GM21737 (cell line): ENCODE data around the gene MUC2.

ENCODE experiments used
- ATAC-seq: cut with Tn5 transposase; IDR thresholded peaks from one replicate; pipeline ENCODE4 v1.9.1; 2021; ENCODE audit warnings: mild to moderate bottlenecking, moderate library complexity; ENCODE audit not compliant: unreplicated experiment

The MUC2 gene

DNA sequence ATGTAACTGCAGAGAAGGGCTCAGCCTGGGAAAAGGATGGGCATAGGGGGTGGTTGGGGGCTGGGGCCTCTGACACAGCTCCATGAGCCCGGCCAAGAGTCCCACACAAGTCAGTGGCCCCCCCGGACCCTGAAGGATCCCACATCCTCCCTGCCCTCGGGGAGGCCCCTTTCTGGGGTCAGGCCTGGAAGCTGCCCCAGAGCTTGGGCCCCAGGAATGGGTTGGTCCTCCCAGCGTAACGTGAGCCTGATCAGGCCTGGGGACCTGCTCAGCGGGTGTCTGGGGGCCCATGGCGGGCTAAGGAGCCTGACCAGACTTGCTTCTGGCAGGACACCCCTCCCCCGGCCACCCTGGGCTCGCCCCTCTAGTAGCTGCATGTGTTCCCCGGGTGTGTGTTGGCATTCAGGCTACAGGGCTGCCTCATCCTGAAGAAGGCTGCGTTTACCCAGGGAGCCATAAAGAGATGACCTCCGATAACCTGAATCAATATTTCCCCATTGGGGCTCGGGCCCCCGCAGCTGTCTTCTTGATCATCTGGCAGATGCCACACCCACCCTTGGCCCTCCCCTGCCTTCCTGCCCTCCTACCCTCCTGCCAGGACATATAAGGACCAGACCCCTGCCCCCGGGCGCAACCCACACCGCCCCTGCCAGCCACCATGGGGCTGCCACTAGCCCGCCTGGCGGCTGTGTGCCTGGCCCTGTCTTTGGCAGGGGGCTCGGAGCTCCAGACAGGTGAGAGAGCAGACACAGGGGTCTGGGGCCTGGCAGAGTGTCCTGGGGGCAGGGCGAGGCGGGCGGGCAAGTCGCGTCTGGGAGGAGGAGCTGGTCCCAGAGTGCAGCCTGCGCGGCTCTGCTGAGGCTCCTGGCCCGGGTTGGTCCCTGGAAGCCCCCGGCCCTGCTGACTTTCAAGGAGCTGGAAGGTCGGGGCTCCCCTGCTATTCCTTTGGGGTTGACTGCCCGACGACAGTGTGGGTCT lies at the start of gene MUC2:
Gene MUC2 (plus strand): TSS at position 631 of the 978 bp plus-strand sequence.
- ATAC-seq: no peak

DNA sequence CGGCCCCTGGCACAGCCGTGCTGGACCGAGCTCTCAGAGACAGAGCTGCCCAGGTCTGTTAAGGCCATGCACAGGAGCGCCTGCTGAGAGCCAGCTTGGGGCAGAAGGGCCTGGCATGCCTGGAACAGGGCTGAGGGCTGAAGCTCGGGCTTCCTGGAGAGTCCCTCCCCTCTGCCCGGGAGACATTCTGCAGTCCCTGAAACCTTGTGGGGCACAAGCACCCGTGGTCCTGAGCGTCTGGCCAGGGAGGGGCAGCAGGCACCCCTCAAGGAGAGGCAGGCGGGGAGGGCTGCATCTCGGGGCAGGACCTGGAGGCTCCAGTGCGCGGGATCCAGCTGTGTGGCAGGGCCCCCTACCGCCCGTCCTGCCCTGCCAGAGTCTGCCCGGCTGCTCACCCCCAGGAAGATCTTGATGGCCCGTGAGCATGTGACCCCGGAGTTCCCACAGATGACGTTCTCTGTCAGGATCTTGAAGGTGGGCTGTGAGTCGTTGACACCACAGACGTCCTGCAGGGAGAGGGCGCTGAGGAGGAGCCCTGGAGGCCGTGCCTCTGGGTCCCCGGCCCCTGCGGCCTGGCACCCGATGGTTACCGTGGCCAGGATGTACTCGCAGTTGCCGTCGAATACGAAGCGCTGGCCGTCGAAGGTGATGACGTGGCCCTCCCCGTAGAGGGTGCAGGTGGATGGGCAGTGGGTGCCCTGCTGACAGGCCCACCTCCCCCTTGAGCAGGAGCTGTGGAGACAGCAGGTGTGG lies 49.1 kb upstream of the MUC2 start:
- no peak for ATAC-seq

DNA sequence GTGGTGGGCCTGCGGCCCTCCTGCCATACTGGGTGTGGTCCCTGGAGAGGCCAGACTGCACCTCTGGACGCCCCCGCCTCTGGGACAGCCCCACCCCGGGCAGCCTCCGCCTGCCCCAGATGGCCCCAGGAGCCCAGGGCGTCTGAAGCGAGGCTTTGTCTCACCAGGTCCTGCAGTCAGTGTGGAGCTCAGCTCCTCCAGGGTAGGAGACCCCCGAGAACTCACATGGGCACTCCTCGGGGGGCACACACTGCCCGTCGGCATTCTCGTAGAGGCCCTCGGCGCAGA lies 48.6 kb upstream of the MUC2 start:
- ATAC-seq: no peak

DNA sequence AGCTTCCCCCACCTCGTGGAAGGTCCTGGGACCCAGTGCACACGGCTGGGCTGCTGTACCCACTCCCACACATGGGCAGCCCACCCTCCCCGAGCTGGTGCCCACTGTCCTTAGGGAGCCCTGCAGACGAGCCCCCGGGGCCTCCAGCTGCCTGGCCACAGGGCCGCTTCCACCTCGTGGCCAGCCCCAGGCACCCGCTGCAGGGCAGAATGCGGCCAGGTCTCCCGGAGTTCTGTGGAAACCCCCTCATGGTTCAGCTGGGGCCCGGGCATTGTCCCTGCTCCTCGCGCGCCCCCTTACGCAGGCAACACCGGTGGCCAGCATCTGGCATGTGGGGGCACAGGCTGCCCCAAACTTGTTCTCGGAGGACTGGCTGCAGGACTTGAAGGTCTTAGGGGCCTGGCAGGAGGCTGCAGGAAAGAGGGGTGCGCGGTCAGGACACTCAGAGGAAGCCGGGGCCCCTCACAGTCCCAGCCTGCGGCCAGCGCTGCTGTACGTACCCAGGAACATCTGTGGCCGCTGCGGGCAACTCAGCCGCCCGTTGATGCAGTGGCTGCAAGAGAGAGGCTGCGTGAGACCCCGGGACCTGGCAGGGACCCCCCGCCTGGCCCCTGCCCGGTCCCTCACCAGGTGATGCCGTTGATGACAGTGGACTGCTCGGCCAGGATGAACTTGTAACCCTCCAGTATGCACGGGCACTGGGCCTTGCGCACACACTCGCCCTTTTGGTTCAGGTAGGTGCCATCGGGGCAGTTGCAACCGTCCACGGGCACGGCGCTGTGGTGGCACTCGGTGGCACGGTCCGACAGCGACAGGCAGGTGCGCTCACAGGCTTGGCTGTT lies 47.8 kb upstream of the MUC2 start:
- ATAC-seq: no peak

DNA sequence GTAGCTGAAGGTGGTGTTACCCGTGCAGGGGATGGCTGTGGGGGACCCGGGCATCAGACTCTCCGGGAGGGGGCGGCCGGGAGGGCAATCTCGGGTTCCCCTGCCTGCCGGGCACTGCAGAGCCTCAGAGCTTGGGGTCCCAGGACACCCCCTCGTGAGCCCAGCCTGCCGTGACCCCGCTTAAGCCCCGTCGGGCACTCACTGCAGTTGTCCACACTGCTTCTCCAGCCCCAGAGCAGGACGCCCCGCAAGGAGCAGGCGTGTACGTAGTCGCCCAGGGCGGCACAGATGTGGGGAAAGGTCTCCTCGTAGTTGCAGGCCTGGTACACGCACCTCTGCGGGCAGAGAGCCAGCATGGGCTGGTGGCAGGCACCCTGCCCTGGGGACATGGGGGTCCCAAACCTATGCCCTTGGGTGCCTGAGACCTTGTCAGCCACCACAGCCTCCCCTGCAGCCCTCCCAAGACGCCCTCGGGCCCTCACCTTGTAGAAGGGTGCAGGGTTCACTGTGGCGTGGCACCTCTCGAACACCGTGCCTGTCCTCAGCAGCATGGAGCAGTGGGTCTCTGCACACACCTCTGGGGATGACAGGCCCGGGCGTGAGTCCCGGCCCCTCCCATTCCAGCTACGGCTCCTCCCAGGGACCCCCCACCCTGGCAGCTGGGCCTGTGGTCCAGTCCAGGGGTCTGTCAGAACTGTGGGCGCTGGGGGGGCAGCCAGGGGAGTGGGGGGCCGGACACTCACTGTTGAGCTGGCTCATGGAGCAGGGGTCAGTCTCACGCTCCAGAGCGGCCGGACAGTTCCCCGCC lies 47.0 kb upstream of the MUC2 start:
- ATAC-seq: no peak

DNA sequence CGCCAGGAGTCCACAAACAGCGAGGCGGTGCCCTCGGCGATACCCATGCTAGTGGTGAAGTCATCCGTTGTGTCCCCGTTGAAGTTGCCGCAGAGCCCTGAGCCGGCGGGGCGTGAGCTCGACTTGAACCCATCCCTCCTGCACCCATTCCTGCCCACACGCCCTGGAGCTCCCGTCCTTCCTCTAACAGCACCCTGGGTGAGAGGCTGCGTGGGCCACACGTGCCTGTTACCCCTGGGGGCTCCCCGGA lies 46.5 kb upstream of the MUC2 start:
- no peak for ATAC-seq

DNA sequence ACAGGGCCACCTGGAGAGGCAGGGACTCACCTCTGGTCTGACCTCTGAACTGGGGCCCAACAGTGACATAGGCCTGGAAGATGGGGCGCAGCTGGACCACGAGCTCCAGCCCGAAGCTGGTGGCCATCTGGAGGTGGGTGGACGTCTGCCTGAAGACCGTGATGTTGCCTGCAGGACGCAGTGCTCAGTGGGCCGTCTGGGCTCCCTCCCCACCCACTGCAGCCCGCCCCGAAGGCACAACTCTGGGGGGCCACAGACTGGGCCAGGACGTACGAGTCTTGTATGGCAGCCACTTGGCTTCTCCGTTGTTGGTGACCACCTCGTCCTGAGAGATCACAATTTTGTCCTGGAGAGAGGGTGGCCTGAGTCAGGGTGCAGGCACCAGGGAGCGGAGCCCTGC lies 46.1 kb upstream of the MUC2 start:
- no peak for ATAC-seq

DNA sequence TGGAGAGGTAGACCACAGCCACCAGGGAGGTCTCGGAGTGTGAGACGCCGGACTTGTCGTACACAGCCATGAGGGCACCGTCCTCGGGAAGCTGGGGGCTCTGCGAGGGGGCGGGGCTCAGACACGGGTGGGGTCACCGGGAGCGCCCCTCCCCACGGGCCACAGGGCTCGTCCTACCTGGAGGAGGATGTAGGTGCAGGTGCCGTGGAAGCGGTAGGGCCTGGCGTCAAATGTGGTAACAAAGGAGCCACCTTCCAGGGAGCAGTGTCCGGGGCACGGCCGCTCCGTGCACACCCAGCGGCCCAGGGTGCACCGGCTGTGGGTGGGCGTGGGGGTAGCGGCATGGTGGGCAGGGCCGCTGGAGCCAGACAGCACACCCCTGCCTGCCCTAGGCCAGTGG lies 45.6 kb upstream of the MUC2 start:
- ATAC-seq: no peak

DNA sequence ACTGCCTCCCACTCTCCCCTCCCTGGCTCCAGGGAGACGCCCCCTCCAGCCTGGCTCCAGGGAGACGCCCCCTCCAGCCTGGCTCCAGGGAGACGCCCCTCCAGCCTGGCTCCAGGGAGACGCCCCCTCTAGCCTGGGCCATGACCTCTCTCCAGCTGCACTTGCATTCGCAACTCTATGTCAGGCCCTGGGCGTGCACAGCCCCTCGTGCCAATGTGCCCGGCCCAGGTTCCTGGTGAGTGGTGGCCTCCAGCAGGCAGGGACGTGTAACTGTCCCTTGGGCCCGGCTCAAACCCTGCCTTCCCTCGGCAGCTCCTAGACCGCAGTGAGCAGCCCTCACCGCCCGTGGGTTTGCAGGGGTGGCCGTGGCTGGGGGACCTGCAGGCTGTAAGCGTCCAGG lies 45.0 kb upstream of the MUC2 start:
- ATAC-seq: no peak

DNA sequence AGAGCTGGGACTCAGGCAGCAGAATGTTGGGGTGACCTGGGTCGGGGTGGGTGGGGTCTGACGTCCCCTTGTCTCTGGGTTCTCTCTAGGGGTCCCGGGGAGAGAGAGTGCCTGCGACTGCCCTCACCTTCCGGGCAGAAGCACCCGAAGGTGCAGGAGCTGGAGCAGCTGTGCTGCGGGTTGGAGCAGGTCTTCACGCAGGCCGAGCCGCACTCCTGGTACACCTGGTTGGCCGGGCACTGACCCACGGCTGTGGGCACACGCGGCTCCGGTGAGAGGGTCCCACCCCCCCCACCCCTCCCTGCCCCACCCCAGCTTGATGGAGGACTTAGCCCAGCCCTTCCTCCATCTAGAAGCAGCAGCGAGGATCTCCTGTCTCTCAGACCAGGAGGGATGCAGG lies 44.6 kb upstream of the MUC2 start:
- ATAC-seq: no peak

DNA sequence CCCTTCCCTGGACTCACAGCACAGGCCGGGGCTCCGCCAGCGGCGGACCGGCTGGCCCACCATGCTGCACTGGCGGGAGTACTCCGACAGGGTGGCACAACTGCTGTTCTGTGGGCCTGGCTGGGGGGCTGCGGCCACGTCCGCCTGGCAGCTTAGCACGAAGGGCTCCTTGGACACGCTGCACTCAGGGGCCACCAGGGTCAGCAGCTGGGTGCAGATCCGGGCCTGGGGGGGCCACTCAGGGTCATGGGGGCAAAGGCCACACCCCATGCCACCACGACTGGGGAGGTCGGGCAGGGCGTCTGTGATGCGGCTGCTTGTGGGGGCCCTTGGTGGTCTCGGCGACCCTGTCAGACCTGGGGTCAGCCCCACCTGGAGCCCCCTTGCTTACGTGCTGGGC lies 44.1 kb upstream of the MUC2 start:
- ATAC-seq: no peak

DNA sequence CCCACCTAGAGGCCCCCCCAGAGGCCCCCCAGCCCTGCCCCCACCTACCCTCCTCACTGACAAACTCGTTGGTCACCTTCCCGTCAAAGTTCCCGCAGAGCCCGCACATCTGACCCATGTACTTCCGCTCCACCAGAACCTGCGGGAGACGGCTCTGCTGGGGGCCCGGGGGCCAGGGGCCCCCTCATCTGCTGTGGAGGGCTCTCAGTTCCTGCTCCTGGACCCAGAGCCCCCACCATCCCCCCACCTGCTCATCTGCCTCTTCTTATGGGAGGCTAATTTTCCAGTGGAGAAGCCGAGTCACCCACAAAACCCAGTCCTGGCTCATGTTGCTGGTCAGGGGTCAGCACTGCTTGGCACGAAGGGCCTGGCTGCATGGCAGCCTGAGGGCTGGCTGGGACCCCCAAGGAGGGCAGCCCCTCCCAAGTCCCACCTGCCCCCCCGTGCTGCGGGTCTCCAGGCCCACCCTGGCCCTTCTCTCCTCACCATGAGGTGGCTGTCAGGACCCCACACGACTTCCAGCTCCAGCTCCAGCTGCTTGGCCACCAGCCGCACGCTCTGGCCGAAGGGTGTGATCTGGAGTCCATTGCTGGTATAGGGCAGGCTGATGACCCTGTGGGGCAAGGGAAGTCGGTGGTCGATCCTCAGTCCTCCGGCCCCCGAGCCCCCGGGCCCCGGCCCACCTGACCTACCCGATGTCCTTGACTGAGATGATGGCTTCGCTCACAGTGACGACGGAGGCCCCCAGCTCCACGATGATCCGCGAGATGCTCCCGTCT lies 43.4 kb upstream of the MUC2 start:
- no peak for ATAC-seq

DNA sequence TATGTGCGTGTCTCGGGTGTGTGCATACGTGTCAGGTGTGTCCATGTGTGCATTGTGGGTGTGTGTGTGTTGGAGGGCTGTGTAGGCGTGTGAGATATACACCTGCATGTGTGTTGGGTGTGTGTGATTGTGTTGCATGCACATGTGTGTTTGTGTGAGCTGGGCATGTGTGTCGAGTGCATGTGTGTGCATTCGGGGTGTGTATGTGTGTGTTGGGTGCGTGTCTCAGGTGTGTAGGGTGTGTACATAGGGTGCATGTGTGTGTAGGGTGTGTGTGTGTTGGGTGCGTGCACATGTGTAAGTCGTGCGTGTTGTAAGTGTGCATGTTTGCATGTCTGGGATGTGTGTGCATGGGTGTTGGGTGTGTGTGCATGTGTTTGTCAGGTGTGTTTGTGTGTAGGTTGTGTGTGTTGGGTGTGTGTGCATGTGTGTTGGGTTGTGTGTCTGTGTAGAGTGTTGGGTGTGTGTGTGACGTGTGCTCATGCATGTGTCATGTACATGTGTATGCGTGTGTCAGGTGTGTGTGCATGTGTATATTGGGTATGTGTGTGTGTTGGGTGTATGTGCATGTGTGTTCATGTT lies 42.3 kb upstream of the MUC2 start:
- ATAC-seq: no peak

DNA sequence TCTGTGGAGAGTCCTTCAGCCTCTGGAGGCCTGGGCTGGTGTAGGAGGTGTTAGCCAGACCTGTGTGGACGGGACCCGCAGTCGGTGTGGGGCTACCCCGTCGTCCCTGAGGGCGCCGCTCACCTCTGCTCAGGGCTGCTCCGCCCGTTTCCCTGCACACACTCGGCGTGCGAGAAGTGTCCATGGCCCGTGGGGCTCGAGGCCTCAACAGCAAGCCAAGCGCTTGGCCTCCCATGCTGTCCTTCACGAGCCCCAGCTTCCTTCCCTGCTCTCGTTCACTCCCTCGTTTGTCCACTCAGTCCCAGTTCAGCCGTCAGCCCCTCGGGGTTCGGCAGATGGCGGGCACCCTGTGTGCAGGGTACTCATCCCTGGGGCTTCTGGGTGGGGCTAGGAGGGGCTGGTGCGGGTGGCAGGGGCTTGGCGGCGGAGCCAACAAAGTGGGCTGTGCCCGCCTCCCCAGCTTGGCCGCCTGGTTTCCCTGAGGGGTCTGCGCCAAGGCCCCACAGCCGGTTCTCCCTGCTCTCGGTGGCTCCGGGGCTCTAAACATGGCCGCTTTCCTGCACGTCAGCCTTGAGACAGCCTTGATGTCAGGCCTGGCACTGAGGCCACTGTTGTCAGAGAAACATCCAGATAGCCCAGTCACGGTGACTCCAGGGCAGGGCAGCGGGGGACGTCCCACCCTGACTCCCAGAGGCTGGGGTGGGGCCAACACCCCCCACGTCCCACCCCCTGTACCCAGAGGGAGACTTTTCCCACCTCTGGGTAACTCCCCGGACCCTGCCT lies 41.5 kb upstream of the MUC2 start:
- no peak for ATAC-seq

DNA sequence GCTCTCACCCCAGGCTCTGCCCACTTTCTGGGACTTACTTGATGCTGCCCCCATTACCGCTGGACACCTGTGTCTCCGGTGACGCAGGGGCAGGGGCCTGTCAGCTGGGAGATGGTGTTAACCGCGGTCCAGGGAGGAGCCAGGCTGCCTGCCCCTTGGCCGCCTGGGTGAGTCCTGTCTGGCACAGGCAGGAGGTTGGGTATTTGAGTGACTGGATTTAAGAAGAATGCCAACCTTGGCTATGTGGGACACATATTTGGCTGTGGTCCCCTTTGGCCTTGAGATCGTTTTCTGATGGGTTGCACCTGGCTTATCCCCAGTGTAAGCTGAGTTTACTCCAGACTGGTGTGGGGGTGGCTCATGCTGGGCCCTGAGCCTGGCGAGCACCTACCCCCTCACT lies 40.7 kb upstream of the MUC2 start:
- no peak for ATAC-seq

DNA sequence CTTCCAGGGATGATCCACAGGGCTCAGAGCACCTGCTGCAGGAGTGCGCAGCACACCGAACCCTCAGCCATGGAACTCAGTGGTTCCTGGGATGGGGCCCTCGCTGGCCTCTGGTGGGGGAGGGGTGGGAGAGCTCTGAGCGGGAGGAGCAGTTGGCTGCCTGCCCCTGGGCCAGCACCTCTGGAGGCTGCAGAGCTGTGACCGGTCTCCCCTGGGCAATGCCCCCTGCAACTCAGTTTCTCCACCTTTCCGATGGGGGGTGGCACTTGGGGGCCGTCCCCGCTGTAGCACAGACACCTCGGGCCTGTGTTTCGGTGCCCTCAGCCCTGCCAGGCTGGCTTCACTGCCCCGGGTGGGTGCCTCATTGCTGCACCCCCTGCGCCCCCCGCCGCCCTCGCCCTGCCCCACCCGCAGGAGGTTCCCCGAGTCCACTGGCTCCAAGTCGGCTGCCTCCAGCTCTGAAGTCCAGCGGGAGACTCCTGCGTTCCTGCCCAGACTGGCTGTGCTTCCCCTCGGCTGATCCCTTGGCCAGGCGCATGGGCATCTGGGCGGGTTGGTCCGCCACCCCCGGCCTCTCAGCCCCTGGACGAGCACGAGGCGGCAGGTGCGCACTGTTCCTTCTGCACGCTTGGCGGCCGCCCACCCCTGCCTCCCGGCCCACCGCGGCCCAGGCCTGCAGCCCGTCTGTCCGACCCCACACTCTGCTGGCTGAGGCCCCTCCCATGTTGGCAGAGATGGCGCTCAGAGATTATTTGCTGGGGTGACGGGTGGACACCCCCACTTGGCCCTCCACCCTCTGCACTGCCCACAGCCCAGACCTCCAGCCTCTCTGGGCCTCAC lies 40.0 kb upstream of the MUC2 start:
- no peak for ATAC-seq

DNA sequence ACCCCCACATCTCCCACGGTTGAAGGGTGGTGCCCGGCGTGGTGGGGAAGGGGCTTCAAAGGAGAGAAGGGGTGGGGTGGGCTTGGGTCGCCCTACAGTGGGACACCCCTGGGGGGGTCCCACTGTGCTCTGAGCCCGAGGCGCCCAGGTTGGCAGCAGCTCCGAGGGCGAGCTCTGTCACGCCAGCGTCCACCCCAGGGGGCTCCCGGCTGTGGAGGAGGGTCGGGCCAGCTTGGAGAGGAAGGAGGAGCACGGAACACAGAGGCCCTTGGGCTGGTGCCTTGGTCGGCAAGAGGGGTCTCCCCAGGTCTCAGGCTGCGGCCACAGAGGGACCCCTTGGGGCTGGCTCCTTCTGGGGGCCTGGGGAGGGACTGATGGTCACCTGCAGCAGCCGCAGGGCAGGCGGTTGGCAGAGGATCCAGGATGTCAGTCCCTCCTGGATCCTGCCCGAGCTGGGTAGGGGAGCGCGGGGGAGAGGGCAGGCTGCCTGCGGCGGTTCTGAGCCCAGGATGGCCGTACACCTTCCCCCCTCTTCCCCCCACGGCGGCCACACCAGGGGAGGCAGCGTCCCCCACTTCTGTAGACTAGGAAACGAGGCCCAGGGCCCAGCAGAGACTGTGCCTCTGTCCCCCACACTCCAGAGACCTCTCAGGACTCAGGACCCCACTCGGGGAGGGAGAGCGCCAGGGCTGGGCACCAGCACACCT lies 38.9 kb upstream of the MUC2 start:
- ATAC-seq: no peak
